ENCODE data around the gene MTG2.
A peak's percentile ranks its signal among the peaks of the same experiment; 100 is the strongest.
"Not testable (repeated sequence)": the region's sequence is repeated elsewhere in the genome, so short reads cannot be mapped to it uniquely, and the experiment has no call there.

Gene MTG2

GRCh38 chr20:62143957-62144825 is 38.6 kb upstream of the MTG2 start:
- DNase-seq (ENCODE audit: extremely low read depth in 1 of 2, low read depth in 1 of 2) = peak in 1 of 2 donors; percentile 27

GRCh38 chr20:62145688-62146018 is 37.2 kb upstream of the MTG2 start:
- DNase-seq (ENCODE audit: extremely low read depth in 1 of 2, low read depth in 1 of 2) = no peak

DNA sequence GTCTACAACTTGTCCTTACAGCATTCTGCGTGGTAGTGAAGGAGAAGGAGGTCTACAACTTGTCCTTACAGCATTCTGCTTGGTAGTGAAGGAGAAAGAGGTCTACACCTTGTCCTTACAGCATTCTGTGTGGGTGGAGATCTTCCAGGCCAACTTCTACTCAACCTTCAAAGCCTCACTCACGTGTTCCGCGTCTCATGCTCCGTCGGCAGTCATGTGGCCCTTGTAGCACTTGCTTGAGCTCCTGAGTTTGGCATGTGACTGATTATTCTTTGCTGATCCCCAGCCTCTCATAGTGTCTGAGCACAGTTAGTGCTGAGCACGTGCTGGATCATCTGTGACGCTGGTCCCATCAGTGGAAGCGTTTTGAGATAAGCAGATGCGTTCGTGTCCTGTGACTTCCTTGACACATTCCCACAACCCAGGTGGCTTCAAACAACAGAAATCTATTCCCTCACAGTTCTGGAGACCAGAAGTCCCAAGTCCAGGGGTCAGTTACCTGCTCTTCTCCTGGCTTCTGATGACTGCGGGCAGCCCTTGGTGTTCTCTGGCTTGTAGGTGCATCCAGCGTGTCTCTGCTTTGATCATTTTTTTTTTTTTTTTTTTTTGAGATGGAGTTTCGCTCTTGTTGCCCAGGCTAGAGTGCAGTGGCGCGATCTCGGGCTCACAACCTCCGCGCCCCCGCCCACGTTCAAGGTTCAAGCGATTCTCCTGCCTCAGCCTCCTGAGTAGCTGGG is 36.6 kb upstream of the MTG2 start:
- no peak for DNase-seq (ENCODE audit: extremely low read depth in 1 of 2, low read depth in 1 of 2)

GRCh38 chr20:62147125-62147524 is 35.7 kb upstream of the MTG2 start:
- no peak for DNase-seq (ENCODE audit: extremely low read depth in 1 of 2, low read depth in 1 of 2)

DNA sequence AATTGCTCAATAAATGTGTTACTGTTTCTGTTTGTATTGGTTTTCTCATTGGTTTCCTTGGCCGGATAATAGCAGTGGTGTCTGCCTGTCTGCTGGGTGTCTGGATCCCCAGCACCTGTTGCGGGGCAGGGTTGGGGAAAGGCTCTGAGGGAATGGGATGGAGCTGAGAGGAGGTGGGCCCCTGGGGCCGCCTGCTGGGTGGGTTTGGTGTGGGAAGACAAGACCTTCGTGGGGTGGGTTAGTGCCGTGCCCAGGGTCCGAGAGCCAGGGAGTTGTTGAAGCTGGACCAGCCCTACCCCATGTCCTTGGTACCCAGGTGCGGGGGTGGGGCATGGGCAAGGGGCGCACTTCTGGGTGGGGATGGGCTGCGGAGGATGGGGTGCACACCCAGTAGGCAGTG is 35.3 kb upstream of the MTG2 start:
- DNase-seq (ENCODE audit: extremely low read depth in 1 of 2, low read depth in 1 of 2) = no peak

DNA sequence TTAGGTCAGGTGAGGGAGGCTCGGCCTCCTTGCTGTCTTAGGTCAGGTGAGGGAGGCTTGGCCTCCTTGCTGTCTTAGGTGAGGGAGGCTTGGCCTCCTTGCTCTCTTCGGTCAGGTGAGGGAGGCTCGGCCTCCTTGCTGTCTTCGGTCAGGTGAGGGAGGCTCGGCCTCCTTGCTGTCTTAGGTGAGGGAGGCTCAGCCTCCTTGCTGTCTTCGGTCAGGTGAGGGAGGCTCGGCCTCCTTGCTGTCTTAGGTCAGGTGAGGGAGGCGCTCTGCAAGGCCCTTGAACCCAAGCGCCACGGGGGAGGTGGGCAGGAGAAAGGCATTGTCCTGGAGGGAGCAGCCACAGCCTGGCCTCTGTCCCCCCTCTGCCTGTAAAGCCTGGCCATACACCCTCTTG is 34.4 kb upstream of the MTG2 start:
- not testable (repeated sequence) for DNase-seq (ENCODE audit: extremely low read depth in 1 of 2, low read depth in 1 of 2)

GRCh38 chr20:62148908-62149314 is 33.9 kb upstream of the MTG2 start:
- no peak for DNase-seq (ENCODE audit: extremely low read depth in 1 of 2, low read depth in 1 of 2)

- no peak for DNase-seq (ENCODE audit: extremely low read depth in 1 of 2, low read depth in 1 of 2)
Measured at GRCh38 chr20:62149532-62150309, 33.1 kb upstream of the MTG2 start.

DNA sequence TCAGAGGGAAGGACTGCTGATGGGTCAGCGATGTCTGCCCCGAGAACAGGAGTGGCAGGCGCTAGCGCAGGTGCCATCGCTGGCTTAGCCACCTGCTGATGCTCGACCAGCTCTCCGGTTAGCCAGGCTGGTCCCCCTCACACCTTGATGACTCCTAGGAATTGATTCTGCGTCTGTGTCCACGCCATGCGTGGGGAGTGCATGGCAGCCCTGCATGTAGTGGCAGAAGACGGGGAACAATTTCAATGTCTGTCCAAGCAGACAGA is 32.6 kb upstream of the MTG2 start:
- DNase-seq (ENCODE audit: extremely low read depth in 1 of 2, low read depth in 1 of 2) = no peak

DNA sequence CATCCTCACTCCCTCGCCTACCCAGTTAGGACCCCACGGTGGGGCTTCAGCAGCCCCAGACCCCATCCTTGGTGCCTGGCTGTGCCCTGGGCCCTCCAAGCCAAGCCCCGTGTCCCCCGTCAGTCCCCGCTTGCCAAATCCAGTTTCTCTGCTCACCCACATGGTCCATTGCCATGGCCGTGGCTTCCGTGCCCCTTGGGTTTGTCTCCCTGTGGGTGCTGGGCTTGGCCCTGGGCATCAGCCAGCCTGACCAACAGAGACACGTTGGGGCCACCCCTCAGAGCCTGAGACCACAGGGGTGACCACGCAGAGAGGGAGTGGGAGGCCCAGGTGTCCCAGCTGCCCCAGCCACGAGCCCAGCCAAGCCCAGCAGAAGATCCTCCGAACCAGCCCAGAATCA is 31.6 kb upstream of the MTG2 start:
- no peak for DNase-seq (ENCODE audit: extremely low read depth in 1 of 2, low read depth in 1 of 2)

DNA sequence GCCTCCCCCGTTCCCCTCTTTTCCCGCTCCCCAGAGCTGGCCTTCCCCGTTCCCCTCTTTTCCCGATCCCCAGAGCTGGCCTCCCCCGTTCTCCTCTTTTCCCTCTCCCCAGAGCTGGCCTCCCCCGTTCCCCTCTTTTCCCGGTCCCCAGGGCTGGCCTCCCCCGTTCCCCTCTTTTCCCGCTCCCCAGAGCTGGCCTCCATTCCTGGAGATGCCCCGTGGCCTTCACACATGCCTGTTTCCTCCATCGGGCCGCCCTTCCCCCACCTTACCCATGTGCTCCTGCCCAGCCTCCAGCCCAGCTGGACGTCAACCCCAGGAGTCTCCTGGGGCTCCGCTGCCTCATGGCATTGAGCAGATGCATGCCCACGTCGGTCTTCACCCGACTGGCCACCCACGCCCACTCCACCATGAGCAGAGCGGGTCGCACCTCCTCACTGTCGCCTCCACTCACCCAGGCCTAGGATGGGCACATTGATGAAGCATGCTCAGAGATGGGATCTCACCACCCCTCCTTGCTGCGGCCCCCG is 30.9 kb upstream of the MTG2 start:
- no peak for DNase-seq (ENCODE audit: extremely low read depth in 1 of 2, low read depth in 1 of 2)

DNA sequence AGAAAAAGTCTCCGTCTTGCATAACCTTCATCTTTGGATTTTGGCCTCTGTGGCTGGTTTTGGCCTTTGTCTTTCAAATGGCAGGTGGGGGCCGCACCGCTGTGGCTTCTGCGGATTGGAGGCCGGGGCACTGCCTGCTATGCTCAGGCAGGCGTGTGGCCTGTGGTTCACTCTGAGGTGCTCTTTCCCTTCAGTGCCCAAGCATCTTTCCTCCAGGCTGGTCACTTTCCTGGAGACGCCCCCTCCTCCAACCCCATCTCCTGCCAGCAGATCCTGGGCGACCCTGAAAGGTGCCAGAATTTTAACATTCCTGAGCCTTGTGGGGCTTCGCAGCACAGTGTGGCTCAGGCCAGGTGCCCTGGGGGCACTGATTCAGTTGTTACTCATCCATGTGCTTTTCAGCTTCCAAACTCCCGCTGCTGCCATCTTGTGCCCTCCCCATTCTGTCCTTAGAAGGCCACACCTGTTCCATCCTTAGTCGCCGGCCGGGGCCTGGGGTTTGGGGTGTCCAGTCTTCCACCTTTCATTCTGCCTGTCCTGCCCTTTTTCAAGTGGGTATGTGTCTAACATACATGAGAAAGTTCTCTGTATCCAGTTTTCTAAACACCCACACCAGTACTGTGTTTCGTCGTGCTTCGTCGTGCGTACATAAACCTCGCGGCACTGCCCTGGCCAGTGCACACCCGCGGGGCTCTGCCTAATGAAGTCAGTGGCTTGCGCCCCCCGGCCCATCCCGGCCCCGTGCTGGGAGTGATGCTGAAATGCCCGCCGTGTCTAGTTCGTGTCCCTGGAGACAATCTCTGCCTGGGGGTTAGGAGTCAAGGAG is 27.2 kb upstream of the MTG2 start:
- DNase-seq (ENCODE audit: extremely low read depth in 1 of 2, low read depth in 1 of 2) = no peak

- DNase-seq (ENCODE audit: extremely low read depth in 1 of 2, low read depth in 1 of 2) = no peak
Measured at GRCh38 chr20:62156254-62156556, 26.6 kb upstream of the MTG2 start.

DNA sequence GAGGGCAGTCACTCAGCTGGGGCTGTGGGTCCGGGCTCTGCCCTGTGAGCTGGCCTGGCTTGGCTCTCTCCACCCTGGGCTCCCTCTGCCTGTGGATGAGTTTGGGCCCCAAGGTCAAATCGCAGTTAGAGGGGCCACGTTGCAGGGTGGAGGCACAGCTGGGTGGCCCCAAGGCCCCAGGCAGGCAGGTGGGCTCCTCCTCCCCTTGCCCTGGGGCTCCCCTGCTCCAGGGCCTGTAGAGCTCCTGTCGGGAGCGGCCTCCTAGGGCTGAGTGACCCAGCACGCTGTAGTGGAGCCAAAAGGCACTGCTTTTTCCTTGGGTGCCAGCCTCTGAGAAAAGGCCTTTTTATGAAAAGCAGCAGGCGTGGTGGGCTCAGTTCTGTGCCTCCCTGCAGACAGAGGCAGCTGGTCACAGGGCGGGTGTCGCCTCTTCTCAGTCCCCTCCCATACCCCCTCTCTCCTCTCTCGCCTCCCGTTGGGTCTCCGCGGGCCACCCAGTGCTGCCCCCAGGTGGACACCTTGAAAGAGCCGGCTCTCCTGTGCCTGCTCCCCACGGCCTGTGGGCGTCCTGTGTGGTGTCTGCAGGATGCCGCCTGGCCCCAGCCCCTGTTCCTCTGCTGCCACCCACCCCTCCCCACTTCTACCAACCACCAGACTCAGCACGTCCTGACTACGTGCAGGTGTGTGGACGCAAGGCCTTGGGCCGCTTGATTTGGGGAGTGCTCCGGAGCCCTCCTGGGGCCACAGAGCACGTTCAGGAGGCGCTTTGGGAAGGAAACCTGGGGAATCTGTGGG is 26.0 kb upstream of the MTG2 start:
- DNase-seq (ENCODE audit: extremely low read depth in 1 of 2, low read depth in 1 of 2) = peak; percentile 42 to 63

DNA sequence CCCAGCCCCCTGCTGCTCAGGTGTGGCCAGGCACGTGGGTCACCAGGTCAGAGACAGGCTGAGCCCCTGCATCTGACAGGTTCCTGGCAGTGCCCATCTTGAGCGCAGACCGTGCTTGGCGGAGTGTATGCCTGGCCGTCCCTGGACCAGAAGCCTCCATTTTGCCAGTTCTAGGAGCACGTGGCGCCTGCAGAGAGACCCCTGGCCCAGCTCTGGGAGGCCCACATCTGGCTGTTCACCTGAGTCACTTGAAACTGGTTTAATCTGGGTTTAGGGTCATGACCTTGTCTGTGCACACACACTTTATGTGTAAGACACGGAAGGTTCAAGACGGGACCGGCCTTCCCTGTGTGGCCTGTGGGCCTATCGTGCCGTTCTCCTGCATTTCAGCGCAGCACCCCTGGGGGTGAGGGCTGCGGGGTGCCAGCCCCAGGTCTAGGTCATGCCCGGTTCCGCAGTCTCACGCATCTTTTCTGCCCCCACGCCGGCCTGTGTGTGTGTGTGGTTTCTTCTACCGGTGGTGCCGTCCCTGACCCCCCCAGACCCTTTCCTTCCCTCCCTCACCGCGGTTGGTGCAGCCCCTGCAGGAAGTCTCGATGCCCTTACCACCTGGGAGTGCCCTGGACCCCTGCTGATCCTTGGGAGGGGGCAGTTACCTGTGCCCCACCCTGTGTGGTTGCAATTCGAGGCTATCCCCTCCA is 25.3 kb upstream of the MTG2 start:
- no peak for DNase-seq (ENCODE audit: extremely low read depth in 1 of 2, low read depth in 1 of 2)

- no peak for DNase-seq (ENCODE audit: extremely low read depth in 1 of 2, low read depth in 1 of 2)
Measured at GRCh38 chr20:62158088-62158400, 24.8 kb upstream of the MTG2 start.

DNA sequence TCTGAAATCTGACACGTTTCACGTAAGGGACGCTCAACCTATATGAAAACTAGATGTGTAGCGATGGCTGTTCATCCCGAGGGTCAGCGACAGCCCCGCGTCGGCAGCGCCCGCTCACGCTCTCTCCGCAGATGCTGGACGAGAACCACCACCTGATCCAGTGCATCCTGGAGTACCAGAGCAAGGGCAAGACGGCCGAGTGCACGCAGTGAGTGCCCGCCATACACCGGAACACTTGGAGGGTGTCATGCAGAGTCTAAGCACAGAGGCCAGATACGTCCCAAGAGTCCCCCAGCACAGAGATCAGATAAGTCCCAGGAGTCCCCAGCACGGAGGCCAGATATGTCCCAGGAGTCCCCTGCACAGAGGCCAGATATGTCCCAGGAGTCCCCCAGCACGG is 24.3 kb upstream of the MTG2 start:
- DNase-seq (ENCODE audit: extremely low read depth in 1 of 2, low read depth in 1 of 2) = no peak

DNA sequence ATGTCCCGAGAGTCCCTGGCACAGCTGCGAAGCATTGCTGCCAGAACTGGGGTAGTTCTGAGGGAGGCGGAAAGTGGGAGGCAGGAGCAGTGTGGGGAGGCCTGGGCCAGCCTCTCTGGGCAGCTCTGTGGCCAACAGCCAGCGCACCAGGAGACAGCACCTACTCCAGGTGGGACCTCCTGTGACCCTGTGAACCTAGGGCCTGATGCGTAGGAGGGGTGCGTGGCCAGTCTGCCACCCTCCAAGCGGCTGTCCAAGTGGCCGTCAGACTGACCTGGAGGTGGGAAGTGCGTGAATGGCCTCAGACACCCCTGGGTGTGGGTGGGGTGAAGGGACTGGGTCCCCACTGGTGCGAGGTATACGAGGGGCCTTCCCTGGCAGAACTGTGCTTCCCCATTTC is 23.8 kb upstream of the MTG2 start:
- no peak for DNase-seq (ENCODE audit: extremely low read depth in 1 of 2, low read depth in 1 of 2)

DNA sequence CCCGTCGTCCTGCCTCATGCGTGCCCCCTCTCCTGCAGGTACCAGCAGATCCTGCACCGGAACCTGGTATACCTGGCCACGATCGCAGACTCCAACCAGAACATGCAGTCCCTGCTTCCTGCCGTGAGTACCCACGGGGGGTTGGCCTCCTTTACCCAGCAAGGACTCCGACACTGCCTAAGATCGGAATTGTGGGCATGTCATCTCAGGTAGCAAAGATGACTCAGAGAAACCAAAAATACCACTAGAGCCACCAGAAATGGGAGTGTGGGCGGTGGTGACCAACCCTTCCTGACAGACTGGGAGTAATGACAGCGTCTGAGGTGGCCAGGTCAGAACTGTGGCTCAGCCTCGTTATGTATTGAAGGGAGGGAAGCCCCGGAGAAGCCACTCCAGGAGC is 23.0 kb upstream of the MTG2 start:
- no peak for DNase-seq (ENCODE audit: extremely low read depth in 1 of 2, low read depth in 1 of 2)

- no peak for DNase-seq (ENCODE audit: extremely low read depth in 1 of 2, low read depth in 1 of 2)
Measured at GRCh38 chr20:62160253-62160652, 22.6 kb upstream of the MTG2 start.
